GM12878 (cell line): ENCODE results near the gene ZBTB22. TPM values are rescaled to one million over a fixed set of nuclear protein-coding genes. Genes with fewer than 3 reads are reported as not detected.

Source experiments
- ATAC-seq: fragments of 200-7000 bp; cut with Tn5 transposase; 3 replicates; pipeline ENCODE4 v1.9.1; 2020; ENCODE audit warnings: mild to moderate bottlenecking, moderate library complexity
- BruUV-seq: library from RNA; stranded (reverse); fragments of 400-500 nt; replicated peaks from 2 replicates; lab custom pipeline; 2021; lab: Mats Ljungman, UMichigan
- CTCF ChIA-PET: fragments of 300-600 bp; sonication (Branson Sonifier 250); formaldehyde crosslinking; extraction: SDS; loops from one replicate; lab custom pipeline; 2021; ENCODE audit warnings: inconsistent platforms; lab: Yijun Ruan, JAX
- POLR2A ChIA-PET: fragments of 350-600 bp; formaldehyde crosslinking; extraction: SDS; loops from one replicate; lab custom pipeline; 2021; ENCODE audit warnings: inconsistent platforms; lab: Charles Lee
- RAD21 ChIA-PET: fragments of 300-600 bp; sonication (Branson Sonifier 250); formaldehyde crosslinking; loops from one replicate; lab custom pipeline; 2023; ENCODE audit warnings: antibody characterized with exemption; ENCODE audit not compliant: unreplicated experiment; lab: Charles Lee
- SMC1A ChIA-PET: fragments of 300-600 bp; sonication (Branson Sonifier 250); formaldehyde crosslinking; loops from one replicate; lab custom pipeline; 2023; ENCODE audit not compliant: unreplicated experiment, uncharacterized antibody; lab: Charles Lee
- DNase-seq: peaks from one replicate; pipeline ENCODE4 v3.0.0-alpha.2; 2011; ENCODE audit warnings: low read depth, low spot score
- FAIRE-seq: peaks from 3 replicates; lab custom pipeline; 2011; peaks lifted over from hg19 to GRCh38; lab: Jason Lieb, UNC
- H2AFZ ChIP-seq: 2 replicates; pipeline ENCODE4 v1.6.0; 2011; ENCODE audit warnings: low read depth, low read length, control low read depth; ENCODE audit not compliant: control insufficient read depth
- H3K27ac ChIP-seq: 2 replicates; pipeline ENCODE4 v1.5.1; 2011; ENCODE audit warnings: control low read depth; ENCODE audit not compliant: control insufficient read depth, insufficient read depth
- H3K27me3 ChIP-seq, 2 experiments: replicated peaks in 1 of 2; 2 replicates each; pipeline versions ENCODE4 v1.6.0 to v1.6.1; 2011; ENCODE audit warnings: low read length in 1 of 2; ENCODE audit not compliant: control insufficient read depth in 2 of 2, insufficient read depth in 2 of 2
- H3K36me3 ChIP-seq, 2 experiments: 2 replicates each; pipeline ENCODE4 v1.5.1; 2011; ENCODE audit warnings: low read length in 1 of 2; ENCODE audit not compliant: control insufficient read depth in 2 of 2, insufficient read depth in 2 of 2
- H3K4me1 ChIP-seq: 2 replicates; pipeline ENCODE4 v1.6.1; 2011; ENCODE audit warnings: mild to moderate bottlenecking, low read length, moderate library complexity, mixed read lengths; ENCODE audit not compliant: control insufficient read depth, insufficient read depth
- H3K4me2 ChIP-seq: 2 replicates; pipeline ENCODE4 v1.6.0; 2011; ENCODE audit warnings: control low read depth; ENCODE audit not compliant: control insufficient read depth, insufficient read depth
- H3K4me3 ChIP-seq: fragments of 200-600 bp; sonication (generic); 2 replicates; pipeline ENCODE4 v1.5.1; 2016
- H3K79me2 ChIP-seq: 2 replicates; pipeline ENCODE4 v1.6.0; 2011; ENCODE audit warnings: low read length; ENCODE audit not compliant: control insufficient read depth, insufficient read depth
- H3K9ac ChIP-seq: 2 replicates; pipeline ENCODE4 v1.8.0; 2011; ENCODE audit warnings: low read length, control low read depth, mixed read lengths; ENCODE audit not compliant: control insufficient read depth, insufficient read depth
- H3K9me3 ChIP-seq: replicated peaks from 3 replicates; pipeline ENCODE4 v1.5.1; 2011; ENCODE audit warnings: mild to moderate bottlenecking, low read length; ENCODE audit not compliant: control insufficient read depth, insufficient read depth
- H4K20me1 ChIP-seq: 2 replicates; pipeline ENCODE4 v1.6.0; 2011; ENCODE audit not compliant: control insufficient read depth, insufficient read depth
- BHLHE40 ChIP-seq, 2 experiments: fragments of 450-650 bp in 1 of 2; IDR thresholded peaks; 2 replicates each; pipeline ENCODE4 v1.6.1; 2011 to 2017; ENCODE audit warnings: low read depth in 2 of 2, borderline replicate concordance in 1 of 2, improper control_type of control experiment in 1 of 2, low read length in 1 of 2, mild to moderate bottlenecking in 1 of 2
- CBFB ChIP-seq: IDR thresholded peaks from 2 replicates; pipeline ENCODE4 v1.6.1; 2016; ENCODE audit warnings: antibody characterized with exemption, low read depth
- EGR1 ChIP-seq, 2 experiments: IDR thresholded peaks; 1 replicate in 1 of 2; 2 replicates in 1 of 2; pipeline ENCODE4 v1.6.1; 2011 to 2012; ENCODE audit warnings: low read depth in 2 of 2, low read length in 2 of 2, borderline replicate concordance in 1 of 2, mild to moderate bottlenecking in 1 of 2, moderate library complexity in 1 of 2
- ESRRA ChIP-seq: IDR thresholded peaks from 2 replicates; pipeline ENCODE4 v1.6.1; 2012; ENCODE audit warnings: mild to moderate bottlenecking, low read length, improper control_type of control experiment
- HDGF ChIP-seq: fragments of 450-650 bp; IDR thresholded peaks from 2 replicates; pipeline ENCODE4 v1.6.1; 2016; ENCODE audit warnings: antibody characterized with exemption
- KLF5 ChIP-seq: fragments of 450-650 bp; IDR thresholded peaks from 2 replicates; pipeline ENCODE4 v1.6.1; 2014; ENCODE audit warnings: mild to moderate bottlenecking; ENCODE audit not compliant: partially characterized antibody
- MEF2A ChIP-seq: IDR thresholded peaks from 2 replicates; pipeline ENCODE4 v1.6.1; 2011; ENCODE audit warnings: low read depth, mild to moderate bottlenecking, low read length, moderate library complexity; ENCODE audit not compliant: insufficient read depth
- POLR2AphosphoS5 ChIP-seq: IDR thresholded peaks from 2 replicates; pipeline ENCODE4 v1.6.1; 2011; ENCODE audit warnings: mild to moderate bottlenecking, low read length, inconsistent platforms
- SIN3A ChIP-seq: IDR thresholded peaks from 2 replicates; pipeline ENCODE4 v1.6.1; 2012; ENCODE audit warnings: low read depth, low read length, improper control_type of control experiment
- SREBF2 ChIP-seq: IDR thresholded peaks from 2 replicates; pipeline ENCODE4 v1.6.1; 2012; ENCODE audit warnings: mild to moderate bottlenecking, low read length
- SUZ12 ChIP-seq: fragments of 200-600 bp; sonication (generic); IDR thresholded peaks from one replicate; pipeline ENCODE4 v1.6.1; 2018; ENCODE audit warnings: antibody characterized with exemption, mild to moderate bottlenecking; ENCODE audit not compliant: unreplicated experiment
- WGBS: methylation state at CpG from one replicate; pipeline ENCODE4 v1.1.6; 2016; ENCODE audit warnings: low lambda C conversion rate; ENCODE audit not compliant: insufficient replicate concordance, insufficient coverage; ENCODE audit errors: missing lambda C conversion rate; 5-methylcytosine and 5-hydroxymethylcytosine counted together
- in situ Hi-C: fragments of 300-500 bp; cut with MboI; formaldehyde crosslinking; loops from 9 replicates; pipeline ENCODE4 v1.14.3; 2018; ENCODE audit warnings: mixed read lengths
- intact Hi-C: fragments of 100-400 bp; cut with micrococcal nuclease; formaldehyde crosslinking; loops from one replicate; pipeline ENCODE4 v1.14.2; 2022; ENCODE audit not compliant: unreplicated experiment
- polyA plus RNA-seq, 11 experiments: library from polyadenylated mRNA; depleted of rRNA in 4 of 11; unstranded in 6 of 11; stranded (reverse) in 5 of 11; fragments of >200 nt; fragmentation: Nextera tagmentation in 4 of 11; fragmentation: Illumina TruSeq in 1 of 11; extraction: Ambion mirVana in 4 of 11; extraction: Trizol in 1 of 11; gene quantifications; 1 replicate in 1 of 11; 2 replicates in 10 of 11; pipeline versions ENCODE4 v1.2.1 to v1.2.3, GENCODE V29; 2011 to 2016; ENCODE audit warnings: inconsistent platforms in 2 of 11, missing spikeins in 2 of 11, low read depth in 1 of 11
- total RNA-seq, 4 experiments: library from RNA; depleted of rRNA in 3 of 4; stranded (reverse); fragments of >200 nt in 3 of 4; fragmentation: Illumina TruSeq in 1 of 4; extraction: Trizol in 1 of 4; gene quantifications; 2 replicates each; pipeline versions ENCODE4 v1.2.1 to v1.2.3, GENCODE V29; 2013 to 2021

The ZBTB22 gene
- total and polyA plus RNA-seq, 10 of the 15 experiments (the other 5 are each of a cell fraction or from before 2014, with no cell fraction given) = 0.11 to 9.9 (median 4.8) TPM

GRCh38 chr6:33314943-33315792, 2.4 kb downstream of the ZBTB22 start:
- ATAC-seq = peak; percentile 20
- H3K9me3 ChIP-seq = no peaks in the 10 kb centered on the region
- peak overlapping the region; percentile 99 for H3K4me3 ChIP-seq
- FAIRE-seq = no peak
- RAD21 ChIA-PET = no interaction called here
- peak; percentile 32 to 73; a peak in 2 of 4 replicates for TF ChIP-seq BHLHE40 (IDR thresholded peaks at IDR 0.05; ENCODE audit: borderline replicate concordance in 1 of 2, low read depth in 2 of 2, low read length in 1 of 2)
- no peak for TF ChIP-seq SUZ12
- TF ChIP-seq MEF2A = no peak
- no peak for TF ChIP-seq SREBF2
- no peak for TF ChIP-seq CBFB
- TF ChIP-seq POLR2AphosphoS5 = no peak
- no peak for TF ChIP-seq KLF5
- no peak for TF ChIP-seq ESRRA
- 0 out of 3 replicates have a peak, but pooled peaks of 1 of the 2 experiments have one; percentile 24 for TF ChIP-seq EGR1 (IDR thresholded peaks at IDR 0.05; ENCODE audit: borderline replicate concordance in 1 of 2, low read depth in 2 of 2, low read length in 2 of 2)
- TF ChIP-seq HDGF = 0 out of 2 replicates have a peak, but pooled peaks have one; percentile 17
- no peak for TF ChIP-seq SIN3A
- H3K4me1 ChIP-seq = peaks cover 25% of the 10 kb centered on the region
- H3K4me2 ChIP-seq = peak overlapping the region; percentile 67
- BruUV-seq = no TSS peak
- in situ Hi-C loops = no loop called here
- peak overlapping the region; percentile 96 for H3K27ac ChIP-seq
- SMC1A ChIA-PET = interaction anchor here (1.0 to 1.2 kb wide), 2 partner anchors 8 to 76 kb away, joined by 3 to 4 read pairs; no protein-coding TSS in a partner anchor
- intact Hi-C loops = loop anchor here (1.0 to 5.0 kb wide), 3 partner anchors 16 to 102 kb away; partner anchors contain the start of genes B3GALT4 and CUTA
- POLR2A ChIA-PET = no interaction called here
- H3K9ac ChIP-seq = peak overlapping the region; percentile 24; the same call in 1 of the 2 replicates
- 59% methylated on average over 45 of the region's 47 CpGs for WGBS
- CTCF ChIA-PET = interaction anchor here (0.5 to 0.8 kb wide), 2 partner anchors 22 to 29 kb away, joined by 3 read pairs; no protein-coding TSS in a partner anchor
- peaks cover 55% of the 10 kb centered on the region for H3K79me2 ChIP-seq
- no peaks in the 10 kb centered on the region for H3K27me3 ChIP-seq
- H4K20me1 ChIP-seq = no peaks in the 10 kb centered on the region
- no peak for DNase-seq
- H2AFZ ChIP-seq = peak overlapping the region; percentile 34
- H3K36me3 ChIP-seq = peaks cover 5 to 8% of the 10 kb centered on the region in 2 experiments; a peak in 3 of 4 replicates
